Fibroblast of skin of right biceps (primary cell): ENCODE measurements around the gene MYH11.
"Not testable (repeated sequence)": the region's sequence is repeated elsewhere in the genome, so short reads cannot be mapped to it uniquely, and the experiment has no call there.

Experiments
- DNase-seq: peaks from one replicate; pipeline ENCODE4 v3.0.0-alpha.2; 2013

Gene MYH11

GRCh38 chr16:15658556-15658955 is 198.3 kb downstream of the MYH11 start:
- no peak for DNase-seq

- DNase-seq = no peak
Observed at GRCh38 chr16:15658149-15658548, 198.7 kb downstream of the MYH11 start.

- DNase-seq = not testable (repeated sequence)
Observed at GRCh38 chr16:15655561-15655960, 201.3 kb downstream of the MYH11 start.

GRCh38 chr16:15654591-15654990 is 202.2 kb downstream of the MYH11 start:
- DNase-seq = no peak

GRCh38 chr16:15653227-15653626 is 203.6 kb downstream of the MYH11 start:
- DNase-seq = peak; percentile 87
